Erythroblast (primary cell): ENCODE measurements around the gene KRTAP10-5.

Source experiments
- GATA1 ChIP-seq: IDR thresholded peaks from 2 replicates; pipeline ENCODE4 v1.6.1; 2011; ENCODE audit warnings: low read depth, mild to moderate bottlenecking, control low read depth, low read length, moderate library complexity
- POLR2A ChIP-seq: IDR thresholded peaks from 2 replicates; pipeline ENCODE4 v1.6.1; 2011; ENCODE audit warnings: mild to moderate bottlenecking, low read length

- TF ChIP-seq POLR2A (no peak), GATA1 (no peak)
Observed at GRCh38 chr21:44552136-44552535, 28.3 kb downstream of the KRTAP10-5 start.
